GM19397 (cell line): ENCODE results near the gene NFAT5.
"Not testable (repeated sequence)": the region's sequence is repeated elsewhere in the genome, so short reads cannot be mapped to it uniquely, and the experiment has no call there.

Experiments
- ATAC-seq: cut with Tn5 transposase; IDR thresholded peaks from one replicate; pipeline ENCODE4 v1.9.1; 2021; ENCODE audit warnings: mild to moderate bottlenecking, moderate library complexity; ENCODE audit not compliant: unreplicated experiment

The NFAT5 gene

DNA sequence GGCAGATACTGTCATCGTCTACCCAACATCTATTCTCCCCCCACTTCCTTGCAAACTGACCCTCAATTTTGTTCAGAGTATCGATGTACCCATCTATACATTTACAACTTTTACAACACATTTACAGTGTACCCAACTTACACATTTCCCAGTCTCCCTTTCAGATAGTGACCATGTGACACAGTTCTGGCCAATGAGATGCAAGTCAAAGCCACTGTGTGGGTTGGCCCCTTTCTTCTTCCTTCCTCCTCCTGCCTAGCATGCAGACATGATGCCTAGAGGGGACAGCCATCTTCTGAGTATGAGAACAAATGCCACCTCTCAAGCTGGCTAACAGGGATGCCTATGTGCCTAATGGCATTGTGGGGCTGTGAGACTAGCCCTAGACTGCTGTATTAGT is 11.3 kb upstream of the NFAT5 start:
- no peak for ATAC-seq

DNA sequence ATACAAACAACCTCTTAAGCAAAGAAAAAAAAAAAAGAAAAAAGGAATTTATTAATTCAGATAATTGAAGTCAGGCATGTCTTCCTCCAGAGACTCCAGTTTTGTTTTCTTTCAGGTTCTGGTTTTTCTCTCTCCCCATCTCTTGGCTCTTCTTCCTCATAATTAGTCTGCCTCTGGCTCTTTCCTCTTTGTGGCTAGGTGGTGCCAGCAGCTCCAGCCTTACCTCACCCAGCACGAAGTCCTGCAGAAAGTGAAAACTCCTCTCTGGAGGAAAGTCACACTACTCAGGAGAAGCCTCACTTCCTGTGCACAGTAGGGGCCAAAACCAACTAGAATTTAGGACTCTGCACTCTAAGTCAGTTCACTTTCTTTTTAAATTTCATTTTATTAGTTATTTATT is 10.3 kb upstream of the NFAT5 start:
- no peak for ATAC-seq

DNA sequence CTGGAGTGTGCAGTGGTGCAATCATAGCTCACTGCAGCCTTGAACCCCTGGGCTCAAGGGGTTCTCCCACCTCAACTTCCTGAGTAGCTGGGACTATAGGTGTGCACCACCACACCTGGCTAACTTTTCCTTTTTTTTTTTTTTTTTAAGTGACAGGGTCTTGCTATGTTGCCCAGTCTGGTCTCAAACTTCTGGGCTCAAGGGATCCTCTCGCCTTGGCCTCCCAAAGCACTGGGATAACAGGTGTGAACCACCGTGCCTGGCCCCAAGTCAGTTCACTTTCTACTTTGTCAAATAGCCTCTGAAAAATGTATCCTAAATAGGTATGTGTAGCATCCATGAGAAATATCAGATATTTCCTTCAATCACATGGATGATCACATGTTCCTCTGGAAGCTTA is 9.9 kb upstream of the NFAT5 start:
- ATAC-seq: no peak

DNA sequence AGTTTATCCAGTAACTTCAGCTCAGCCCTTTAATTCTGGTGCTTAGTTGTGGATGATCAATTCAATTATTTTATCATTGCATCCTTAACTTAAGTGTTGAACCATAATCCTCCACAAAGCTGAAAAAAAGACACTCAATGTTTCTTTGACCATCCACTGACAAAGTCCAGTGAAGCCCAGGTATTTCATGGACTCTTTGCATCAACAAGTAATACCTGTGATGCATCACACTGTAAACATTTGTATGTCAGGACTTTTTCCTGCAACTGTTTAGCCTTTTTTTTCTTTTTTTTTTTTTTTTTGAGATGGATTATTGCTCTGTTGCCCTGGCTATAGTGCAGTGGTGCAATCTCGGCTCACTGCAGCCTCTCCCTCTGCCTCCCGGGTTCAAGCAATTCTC is 6.6 kb upstream of the NFAT5 start:
- ATAC-seq: no peak

DNA sequence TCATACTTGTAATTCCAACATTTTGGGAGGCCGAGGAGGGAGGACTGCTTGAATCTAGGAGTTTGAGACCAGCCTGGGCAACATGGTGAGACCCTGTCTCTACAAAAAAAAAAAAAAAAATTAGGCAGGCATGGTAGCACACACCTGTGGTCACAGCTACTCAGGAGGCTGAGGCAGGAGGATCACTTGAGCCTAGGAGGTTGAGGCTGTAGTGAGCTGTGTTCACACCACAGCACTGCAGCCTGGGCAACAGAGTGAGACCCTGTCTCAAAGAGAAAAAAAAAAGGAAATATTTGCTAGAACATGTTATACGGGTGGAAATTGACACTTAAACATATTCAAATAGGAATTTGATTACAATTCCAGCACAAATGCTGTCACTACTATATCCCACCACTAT is 4.4 kb upstream of the NFAT5 start:
- ATAC-seq: not testable (repeated sequence)

DNA sequence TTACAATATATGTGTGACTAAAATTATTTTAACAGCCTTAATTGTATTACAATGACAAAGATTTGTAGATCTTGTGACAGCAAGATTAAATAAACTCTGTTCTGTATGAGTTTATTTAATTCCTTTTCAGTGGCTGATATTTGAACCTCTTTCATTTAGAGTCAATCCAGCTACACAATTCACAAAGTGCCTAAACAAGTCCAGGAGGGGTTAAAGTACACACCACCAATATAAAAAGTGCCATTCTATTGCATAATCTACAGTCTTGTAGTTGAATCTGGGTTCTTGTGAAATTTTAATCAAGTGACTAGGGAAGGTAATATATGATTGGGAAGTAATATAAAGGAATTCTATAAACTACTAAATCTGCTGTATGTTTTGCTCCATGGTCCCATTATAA is 3.9 kb upstream of the NFAT5 start:
- no peak for ATAC-seq

DNA sequence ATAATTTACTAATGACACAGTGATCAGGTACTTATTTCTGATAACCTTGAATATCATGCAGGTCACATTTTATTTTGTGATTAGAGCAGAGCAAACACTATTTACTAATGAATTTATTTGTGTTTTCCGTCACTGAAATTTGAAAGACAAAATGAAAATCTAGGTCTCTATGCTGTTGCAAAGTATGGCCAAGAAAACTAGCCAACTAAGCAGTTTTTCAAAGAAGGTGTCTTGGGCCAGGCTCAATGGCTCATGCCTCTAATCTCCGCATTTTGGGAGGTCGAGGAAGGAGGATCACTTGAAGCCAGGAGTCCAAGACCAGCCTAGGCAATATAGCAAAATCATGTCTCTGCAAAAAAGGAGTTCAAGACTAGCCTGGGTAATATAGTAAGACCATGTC is 3.0 kb upstream of the NFAT5 start:
- no peak for ATAC-seq

DNA sequence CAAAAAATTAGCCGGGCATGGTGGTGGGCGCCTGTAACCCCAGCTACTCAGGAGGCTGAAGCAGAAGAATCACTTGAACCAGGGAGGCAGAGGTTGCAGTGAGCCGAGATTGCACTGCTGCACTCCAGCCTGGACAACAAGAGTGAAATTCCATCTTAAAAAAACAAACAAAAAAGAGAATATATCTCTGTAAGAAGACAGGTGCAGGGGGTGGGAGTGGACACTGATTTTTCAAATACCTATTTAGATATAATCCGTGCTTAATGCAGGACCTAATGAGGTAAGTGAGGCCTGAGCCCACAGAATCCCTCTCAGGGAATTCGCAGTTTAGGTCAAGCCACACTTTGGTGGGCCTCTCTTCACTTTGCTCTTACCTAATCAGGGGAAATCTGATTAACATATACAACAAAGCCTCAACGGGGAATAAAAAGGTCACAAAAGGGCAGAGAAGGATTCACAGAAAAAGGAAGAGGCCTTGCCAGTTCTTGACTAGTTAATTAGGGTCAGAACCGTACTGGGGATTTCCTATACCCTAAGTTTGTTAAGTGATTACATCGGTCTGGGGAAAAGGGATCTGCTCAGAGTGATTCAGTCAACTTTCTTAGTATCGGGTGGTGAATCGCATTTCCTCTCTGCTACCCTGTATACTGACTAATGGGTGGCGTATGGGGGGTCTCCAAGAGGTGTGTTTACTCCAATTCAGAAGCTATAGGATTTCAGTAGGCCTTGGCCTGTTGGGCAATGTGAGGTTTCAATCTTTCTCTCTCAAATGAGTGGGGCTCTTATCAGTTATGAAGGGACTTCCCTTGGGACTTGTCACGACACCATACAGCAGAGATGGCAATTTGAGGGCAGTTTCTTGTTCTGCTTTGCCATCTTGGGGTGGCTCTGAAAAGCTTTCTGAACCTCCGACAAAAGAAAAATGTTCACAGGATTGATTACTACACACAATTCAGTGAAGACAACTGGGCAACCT is 1.9 kb upstream of the NFAT5 start:
- peak; percentile 26 for ATAC-seq

DNA sequence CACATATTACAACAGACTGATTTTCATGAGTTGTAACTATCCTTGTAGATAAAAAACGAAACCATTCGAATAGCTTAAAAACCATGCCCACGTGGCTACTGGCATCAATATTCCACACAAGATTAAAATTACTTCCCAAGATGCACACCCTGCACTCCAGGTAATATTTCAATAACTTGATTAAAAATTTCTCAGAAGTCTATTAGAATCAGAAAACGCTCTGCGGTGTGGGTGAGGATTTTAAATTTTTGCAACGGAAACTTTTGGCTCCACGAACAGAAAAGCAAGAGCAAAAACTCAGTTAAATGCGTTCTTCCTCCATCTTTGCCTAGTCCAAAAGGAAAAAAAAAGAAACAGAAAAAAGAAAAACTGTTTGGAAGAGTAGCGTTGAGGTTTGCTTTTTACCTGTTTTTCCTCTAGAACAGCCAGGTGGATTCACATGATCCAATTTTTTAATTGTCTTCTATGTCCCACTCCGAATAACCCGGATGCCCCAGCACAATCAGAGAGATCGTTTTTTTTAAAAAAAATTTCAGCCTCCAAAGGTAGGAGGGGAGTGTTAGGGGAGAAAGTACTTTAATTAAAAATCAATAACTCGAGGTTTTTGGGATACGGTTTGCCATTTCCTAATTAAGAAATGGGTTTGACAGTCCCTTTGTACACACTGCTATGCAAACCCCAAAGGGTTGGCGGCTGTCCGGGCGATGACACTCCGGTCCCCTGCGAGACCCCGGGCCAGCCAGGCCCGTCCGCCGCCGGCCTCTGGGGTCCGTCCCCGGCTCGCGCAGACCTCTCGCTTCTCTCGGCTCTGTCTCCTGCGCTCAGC is 708 bp upstream of the NFAT5 start:
- peak; percentile 28 for ATAC-seq

DNA sequence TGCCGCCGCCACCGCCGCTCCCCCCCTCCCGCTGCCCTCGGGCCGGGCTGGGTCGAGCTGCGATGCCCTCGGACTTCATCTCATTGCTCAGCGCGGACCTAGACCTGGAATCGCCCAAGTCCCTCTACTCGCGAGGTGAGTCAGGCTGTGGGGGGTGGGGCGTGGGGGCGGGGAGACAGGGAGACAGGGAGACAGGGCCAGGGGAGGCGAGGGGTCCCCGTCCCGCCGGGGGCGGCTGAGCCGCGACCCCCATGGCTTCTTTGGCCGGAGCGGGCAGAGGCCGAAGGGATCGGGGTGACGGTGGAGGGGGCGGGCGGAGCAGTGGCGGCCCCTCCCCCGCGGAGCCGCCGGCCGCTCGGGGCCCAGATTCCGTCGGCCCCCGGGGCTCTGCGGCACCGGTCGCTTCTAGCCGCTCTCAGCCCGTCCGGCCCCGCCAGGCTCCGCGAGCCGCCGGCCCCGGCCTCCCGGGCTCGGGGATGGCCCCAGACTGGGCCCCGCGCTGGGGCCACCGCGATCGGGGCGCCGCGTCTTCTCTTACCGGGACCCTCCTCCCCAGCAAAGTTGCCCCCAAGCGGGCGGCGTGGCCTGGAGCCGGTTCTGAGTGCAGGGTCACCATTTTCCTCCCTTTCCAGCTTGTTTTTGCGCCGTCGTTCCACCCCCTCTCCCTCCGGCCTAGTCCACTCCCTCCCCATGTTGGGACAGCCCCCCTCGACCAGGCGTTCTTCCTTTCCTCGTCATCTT is 644 bp downstream of the NFAT5 start:
- ATAC-seq: peak; percentile 30

DNA sequence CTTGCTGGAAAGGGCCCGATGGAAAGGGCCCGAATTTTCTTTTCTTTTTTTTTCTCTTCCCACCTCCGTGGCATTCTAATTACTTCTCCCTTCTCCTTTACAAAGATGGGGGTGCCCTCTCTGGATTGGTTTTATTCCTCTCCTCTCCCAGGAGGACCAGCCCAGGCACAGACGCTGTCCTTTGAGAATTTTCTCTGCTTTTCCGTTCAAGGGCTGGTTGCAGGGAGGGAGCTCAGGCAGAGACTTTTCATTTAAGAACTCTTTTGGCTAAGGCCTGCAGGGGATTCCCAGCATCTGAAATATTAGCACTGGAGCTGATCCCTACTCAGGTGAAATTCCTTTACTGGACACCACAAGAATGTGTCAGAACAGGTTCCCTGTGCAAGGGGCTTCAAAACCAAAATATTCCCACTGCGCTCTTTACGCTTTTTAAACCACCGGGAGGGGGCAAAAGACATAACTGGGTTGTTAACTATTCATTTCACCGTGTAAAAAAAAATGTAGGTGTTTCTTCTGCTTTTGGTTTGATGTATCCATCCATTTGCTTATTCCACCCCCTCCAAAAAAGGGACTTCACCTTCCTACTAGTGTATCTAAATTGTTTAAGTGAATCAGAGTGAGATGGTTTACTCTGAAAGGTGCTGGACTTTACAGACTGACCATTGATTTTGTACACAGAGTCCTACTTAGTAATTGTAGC is 1.4 kb downstream of the NFAT5 start:
- no peak for ATAC-seq

DNA sequence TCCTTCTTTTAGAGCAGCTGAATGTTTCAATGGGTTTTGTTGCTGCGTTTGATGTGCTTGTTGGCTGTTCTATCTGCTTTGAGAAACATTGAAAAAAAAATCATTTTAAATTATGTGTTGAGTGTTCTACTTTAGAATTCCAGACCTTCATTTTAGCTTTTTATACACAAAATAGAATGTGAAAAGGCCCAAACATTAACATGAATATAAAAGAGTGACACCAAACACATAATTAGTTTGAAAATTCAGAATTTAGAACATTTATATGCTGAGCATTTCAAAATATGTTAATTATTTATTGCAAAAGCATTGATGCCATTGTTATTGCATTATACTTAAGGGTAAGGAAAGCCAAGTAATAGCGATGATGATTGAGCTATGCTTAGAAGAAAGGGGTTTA is 2.9 kb downstream of the NFAT5 start:
- ATAC-seq: no peak

DNA sequence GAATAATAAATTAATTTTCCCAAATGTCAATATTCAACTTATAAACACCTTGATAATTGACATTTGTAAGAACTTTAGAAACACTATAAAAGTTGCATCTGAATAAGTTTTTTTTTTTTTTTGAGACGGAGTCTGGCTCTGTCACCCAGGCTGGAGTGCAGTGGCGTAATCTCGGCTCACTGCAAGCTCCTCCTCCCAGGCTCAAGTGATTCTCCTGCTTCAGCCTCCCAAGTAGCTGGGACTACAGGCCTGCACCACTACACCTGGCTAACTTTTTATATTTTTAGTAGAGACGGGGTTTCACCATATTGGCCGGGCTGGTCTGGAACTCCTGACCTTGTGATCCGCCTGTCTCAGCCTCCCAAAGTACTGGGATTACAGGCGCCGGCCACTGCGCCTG is 13.0 kb downstream of the NFAT5 start:
- not testable (repeated sequence) for ATAC-seq

DNA sequence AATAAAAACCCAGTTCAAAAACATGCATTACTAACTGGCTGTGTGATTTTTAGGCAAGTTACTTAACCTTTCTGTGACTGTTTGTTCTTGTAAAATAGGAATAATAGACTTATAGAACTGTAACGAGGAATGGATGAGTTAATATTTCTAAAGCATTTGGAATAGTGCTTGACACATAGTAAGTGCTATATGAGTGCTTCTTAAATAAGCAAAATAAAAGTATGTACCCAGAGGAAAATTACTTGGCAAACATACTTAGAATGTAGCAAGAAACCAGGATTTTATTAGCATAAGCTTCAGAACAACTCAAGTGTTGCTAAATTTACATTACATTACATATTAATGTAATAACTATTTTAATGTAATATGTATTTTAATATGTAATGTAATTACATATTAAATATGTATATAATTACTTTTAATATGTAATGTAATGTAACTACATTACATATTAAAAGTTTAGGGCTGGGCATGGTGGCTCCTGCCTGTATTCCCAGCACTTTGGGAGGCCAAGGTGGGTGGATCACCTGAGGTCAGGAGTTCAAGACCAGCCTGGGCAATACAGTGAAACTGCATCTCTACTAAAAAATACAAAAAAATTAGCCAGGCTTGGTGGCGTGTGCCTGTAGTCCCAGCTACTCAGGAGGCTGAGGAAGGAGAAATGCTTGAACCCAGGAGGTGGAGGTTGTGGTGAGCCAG is 14.2 kb downstream of the NFAT5 start:
- no peak for ATAC-seq

DNA sequence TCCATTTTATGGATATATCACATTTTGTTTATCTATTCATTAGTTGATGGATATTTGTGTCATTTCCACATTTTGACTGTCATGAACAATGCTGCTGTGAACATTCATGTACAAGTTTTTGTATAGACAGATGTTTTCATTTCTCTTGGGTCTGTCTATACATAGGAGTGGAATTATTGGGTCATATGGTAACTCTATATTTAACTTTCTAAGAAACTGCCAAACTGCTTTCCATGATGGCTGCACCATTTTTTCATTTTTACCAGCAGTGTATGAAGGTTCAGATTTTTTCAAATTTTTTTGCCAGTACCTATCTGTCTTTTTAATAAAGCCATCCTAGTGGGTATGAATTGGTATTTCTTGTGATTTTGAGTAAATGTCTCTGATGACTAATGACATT is 15.5 kb downstream of the NFAT5 start:
- ATAC-seq: no peak

DNA sequence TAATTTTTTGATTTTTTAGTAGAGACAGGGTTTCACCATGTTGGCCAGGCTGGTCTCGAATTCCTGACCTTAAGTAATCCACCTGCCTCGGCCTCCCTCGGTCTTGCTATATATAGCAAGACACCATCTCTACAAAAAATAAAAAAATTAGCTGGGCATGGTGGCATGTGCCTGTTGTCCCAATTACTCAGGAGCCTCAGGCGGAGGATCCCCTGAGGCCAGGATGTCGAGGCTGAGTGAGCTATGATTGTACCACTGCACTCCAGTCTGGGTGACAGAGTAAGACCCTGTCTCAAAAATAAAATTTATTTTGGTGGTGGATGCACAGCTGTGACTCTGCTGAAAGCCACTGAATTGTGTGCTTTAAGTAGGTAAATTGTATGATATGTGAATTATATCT is 18.7 kb downstream of the NFAT5 start:
- not testable (repeated sequence) for ATAC-seq

DNA sequence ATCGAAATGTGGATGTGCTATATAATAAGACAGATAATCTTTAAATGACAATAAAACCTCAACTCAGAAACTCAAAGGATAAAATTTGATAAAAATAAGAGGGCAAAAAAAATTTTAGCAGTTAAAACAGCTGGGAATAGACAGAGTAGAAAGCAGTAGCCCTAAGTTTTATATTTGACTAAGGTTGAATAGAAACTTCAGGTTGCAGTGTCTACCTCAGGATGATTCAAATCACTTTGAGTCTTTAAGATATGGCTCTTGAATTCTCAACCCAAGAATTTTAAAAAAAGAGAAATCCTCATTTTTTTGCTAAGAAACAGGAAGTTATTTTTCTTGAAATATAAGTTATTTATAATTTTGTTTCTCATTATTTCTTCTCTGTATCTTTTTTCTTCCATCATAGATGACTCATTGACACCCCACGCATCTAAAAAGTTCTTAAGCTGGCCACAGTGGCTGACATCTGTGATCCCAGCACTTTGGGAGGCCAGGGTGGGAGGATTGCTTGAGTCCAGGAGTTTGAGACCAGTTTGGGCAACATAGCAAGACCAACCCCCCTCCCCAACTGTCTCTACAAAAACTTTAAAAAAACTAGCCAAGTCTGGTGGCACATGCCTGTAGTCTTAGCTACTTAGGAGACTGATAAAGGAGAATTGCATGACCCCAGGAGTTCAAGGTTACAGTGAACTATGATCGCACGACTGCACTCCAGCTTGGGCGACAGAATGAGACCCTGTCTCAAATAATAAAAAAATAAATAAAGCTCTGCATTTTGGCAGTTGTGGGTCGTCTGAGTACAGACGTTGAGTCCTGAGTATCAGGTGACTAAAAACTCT is 23.9 kb downstream of the NFAT5 start:
- ATAC-seq: no peak

DNA sequence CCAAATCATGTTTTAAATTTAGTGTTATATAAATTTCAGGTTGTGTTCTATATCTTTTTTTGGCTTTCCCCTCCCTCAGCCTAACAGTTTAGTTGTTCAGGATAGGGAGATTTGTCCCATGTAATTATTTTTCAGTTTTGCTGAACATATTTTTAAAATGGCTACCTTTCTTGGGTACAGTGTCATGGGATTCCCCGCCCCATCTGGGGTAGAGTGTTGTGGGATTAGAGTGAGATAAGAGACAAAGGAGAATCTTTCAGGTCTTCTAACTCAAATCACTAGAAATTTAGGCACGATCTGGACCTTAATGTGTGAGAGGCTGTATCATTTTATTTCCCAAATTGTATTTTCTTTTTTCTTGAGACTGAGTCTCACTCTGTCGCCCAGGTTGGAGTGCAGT is 24.8 kb downstream of the NFAT5 start:
- no peak for ATAC-seq

DNA sequence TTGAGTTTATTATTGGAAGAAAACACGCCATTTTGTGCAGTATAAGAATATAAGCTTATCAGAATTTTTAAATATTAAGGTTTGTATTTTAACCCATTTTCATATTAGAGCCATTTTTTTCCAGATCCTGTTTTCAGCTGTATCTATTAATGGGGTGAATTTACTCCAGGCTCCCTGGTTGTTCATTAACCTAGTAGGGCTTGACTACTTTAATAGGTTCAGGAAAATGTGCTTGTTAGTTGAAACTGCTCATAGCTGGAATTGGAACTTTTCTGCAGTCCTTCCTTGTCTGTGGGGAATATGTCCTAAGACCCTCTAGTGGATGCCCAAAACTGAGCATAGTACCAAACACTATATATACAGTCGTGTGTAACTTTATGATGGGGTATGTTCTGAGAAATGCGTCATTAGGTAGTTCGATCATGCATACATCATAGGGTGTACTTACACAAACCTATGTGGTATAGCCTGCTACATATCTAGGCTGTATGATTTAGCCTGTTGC is 28.0 kb downstream of the NFAT5 start:
- ATAC-seq: no peak
